ENCODE measurements around the gene PRKN. TPM values are rescaled to one million over a fixed set of nuclear protein-coding genes. Genes with fewer than 3 reads are reported as not detected.

PRKN gene
- total RNA-seq, 2 donors from 2014 or later = 6.7 to 8.2 TPM

DNA sequence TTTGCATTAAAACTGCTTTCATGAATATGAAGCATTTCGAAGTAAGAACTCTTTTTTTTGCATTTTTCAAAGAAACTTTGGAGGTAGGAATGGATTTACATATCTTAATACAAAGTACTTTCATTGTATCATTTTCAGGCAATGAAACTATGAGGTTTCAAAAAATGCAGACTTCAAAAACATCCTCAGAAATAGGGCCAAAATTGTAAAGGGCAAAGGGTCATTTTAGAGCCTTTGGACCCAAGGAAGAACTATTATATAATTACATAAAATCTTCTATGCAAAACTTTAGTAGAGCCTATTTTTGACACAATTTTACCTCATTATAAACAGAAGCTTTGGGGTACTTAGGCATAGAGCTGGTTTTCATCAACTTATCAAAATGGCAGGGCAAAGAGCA is 4.9 kb downstream of the PRKN start:
- TF ChIP-seq, protein P1, sequence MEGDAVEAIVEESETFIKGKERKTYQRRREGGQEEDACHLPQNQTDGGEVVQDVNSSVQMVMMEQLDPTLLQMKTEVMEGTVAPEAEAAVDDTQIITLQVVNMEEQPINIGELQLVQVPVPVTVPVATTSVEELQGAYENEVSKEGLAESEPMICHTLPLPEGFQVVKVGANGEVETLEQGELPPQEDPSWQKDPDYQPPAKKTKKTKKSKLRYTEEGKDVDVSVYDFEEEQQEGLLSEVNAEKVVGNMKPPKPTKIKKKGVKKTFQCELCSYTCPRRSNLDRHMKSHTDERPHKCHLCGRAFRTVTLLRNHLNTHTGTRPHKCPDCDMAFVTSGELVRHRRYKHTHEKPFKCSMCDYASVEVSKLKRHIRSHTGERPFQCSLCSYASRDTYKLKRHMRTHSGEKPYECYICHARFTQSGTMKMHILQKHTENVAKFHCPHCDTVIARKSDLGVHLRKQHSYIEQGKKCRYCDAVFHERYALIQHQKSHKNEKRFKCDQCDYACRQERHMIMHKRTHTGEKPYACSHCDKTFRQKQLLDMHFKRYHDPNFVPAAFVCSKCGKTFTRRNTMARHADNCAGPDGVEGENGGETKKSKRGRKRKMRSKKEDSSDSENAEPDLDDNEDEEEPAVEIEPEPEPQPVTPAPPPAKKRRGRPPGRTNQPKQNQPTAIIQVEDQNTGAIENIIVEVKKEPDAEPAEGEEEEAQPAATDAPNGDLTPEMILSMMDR (IDR thresholded peaks at IDR 0.05) = no peak
- TF ChIP-seq POLR2A (IDR thresholded peaks at IDR 0.05) = no peak
- no peak for ATAC-seq
- WGBS, 2 donors = 78 to 91% methylated on average over 1 of the region's 1 CpG
- Histone ChIP-seq H3K4me3 (no peak overlapping the region), H3K27me3 (no peaks in the 10 kb centered on the region), H3K9me3 (no peaks in the 10 kb centered on the region), H3K36me3 (replicated peaks in 1 of 2; ENCODE audit: insufficient read depth in 1 of 2, low read depth in 2 of 2) (no peaks in the 10 kb centered on the region), H3K27ac (no peak overlapping the region), H3K4me1 (peaks cover 27% of the 10 kb centered on the region)
- intact Hi-C loops (cut with DNase I) = no loop called here
- no peak for DNase-seq

DNA sequence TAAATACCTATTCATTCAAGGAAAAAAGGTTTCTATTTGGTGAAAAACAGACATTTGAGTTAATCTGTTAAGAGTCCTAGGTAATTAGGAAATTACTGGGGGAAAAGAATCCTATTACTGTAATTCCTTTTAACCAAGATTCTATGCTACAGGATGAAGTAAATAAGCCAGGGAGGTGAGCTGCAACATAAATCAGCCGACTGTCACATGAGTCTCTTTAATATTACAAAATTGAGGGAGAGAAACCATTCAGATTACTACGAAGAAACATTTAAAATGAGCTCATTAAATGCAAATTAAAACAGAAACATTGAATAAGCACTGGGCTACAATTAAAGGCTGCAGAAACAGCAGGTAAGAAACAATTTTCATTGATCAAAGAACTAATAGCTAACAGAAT is 5.3 kb downstream of the PRKN start:
- 60 to 64% methylated on average over 2 of the region's 2 CpGs for WGBS, 2 donors

DNA sequence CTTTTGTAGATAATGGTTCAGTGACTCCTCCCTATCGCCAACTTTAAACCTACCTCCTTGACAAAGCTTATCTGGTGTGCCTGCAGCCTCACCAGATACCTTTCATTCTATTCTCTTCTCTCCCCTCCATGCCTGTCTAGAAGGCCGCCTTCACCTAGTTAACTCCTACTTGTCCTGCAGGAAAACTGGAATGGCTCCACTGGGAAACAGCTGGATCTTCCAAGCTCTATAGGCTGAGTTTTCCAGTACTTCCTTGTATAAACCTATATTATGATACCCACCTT is 6.2 kb downstream of the PRKN start:
- Histone ChIP-seq H3K4me3 (no peak overlapping the region), H3K27me3 (no peaks in the 10 kb centered on the region), H3K4me1 (peaks cover 22% of the 10 kb centered on the region), H3K27ac (no peak overlapping the region), H3K36me3 (replicated peaks in 1 of 2; ENCODE audit: insufficient read depth in 1 of 2, low read depth in 2 of 2) (no peaks in the 10 kb centered on the region), H3K9me3 (no peaks in the 10 kb centered on the region)
- 78 to 88% methylated on average over 2 of the region's 2 CpGs for WGBS, 2 donors
- ATAC-seq = no peak
- no peak for TF ChIP-seq POLR2A (IDR thresholded peaks at IDR 0.05)
- TF ChIP-seq, protein P1 (IDR thresholded peaks at IDR 0.05) = no peak
- no peak for DNase-seq
- intact Hi-C loops (cut with DNase I) = no loop called here

More for the DNA sequence above, 5.3 kb downstream of the PRKN start:
- no peaks in the 10 kb centered on the region for H3K27me3 ChIP-seq
- H3K27ac ChIP-seq = no peak overlapping the region
- no peak overlapping the region for H3K4me3 ChIP-seq
- H3K9me3 ChIP-seq = no peaks in the 10 kb centered on the region
- TF ChIP-seq POLR2A (IDR thresholded peaks at IDR 0.05) = no peak
- TF ChIP-seq, protein P1 (IDR thresholded peaks at IDR 0.05) = no peak
- peaks cover 27% of the 10 kb centered on the region for H3K4me1 ChIP-seq
- intact Hi-C loops (cut with DNase I) = no loop called here
- ATAC-seq (no peak), DNase-seq (no peak)
- H3K36me3 ChIP-seq (replicated peaks in 1 of 2; ENCODE audit: insufficient read depth in 1 of 2, low read depth in 2 of 2) = no peaks in the 10 kb centered on the region

DNA sequence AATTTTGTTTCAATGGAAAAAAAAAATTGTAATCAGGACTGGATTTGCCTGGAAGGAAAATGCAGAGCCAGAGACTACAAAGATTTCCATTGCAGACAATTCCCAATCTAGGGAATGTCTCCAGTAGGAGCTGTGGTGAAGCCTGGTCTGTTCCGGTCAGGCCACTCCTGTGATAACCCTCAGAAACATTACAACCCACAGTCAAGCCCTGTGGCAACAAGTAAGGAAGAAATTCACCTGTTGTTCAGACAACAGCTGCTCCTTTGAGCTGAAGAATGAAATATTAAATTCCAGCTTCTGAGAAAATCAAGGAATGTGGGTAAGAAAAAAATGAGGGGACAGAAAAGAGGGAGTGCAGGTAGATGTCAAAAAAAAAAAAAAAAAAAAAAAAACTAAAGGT is 8.0 kb downstream of the PRKN start:
- Histone ChIP-seq H3K36me3 (replicated peaks in 1 of 2; ENCODE audit: insufficient read depth in 1 of 2, low read depth in 2 of 2) (no peaks in the 10 kb centered on the region), H3K4me3 (no peak overlapping the region), H3K9me3 (no peaks in the 10 kb centered on the region), H3K27me3 (no peaks in the 10 kb centered on the region), H3K27ac (no peak overlapping the region), H3K4me1 (peaks cover 3% of the 10 kb centered on the region)
- WGBS, 2 donors = 88 to 89% methylated on average over 1 of the region's 1 CpG
- intact Hi-C loops (cut with DNase I) = no loop called here
- DNase-seq (no peak), ATAC-seq (no peak)
- TF ChIP-seq POLR2A (IDR thresholded peaks at IDR 0.05) = no peak
- TF ChIP-seq, protein P1 (IDR thresholded peaks at IDR 0.05) = no peak

DNA sequence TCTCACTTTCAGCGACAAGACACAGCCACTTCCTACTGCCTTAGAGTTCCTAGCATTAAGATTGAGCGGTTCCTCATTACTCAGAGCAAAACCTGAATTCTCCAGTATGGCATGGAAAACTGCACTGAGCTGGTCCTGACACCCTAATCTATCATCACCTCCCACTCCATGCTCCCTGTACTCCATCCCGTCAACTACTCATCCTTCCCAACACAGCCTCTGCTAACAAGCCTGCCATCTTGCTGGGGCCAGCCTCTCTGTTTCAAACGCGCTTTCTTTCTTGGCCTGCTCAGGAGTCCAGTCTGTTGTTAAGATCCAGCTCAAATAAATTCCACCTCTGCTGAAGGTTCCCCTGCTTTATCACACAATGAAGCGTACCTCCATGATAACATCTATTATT is 12.0 kb downstream of the PRKN start:
- H3K9me3 ChIP-seq = no peaks in the 10 kb centered on the region
- no peak for TF ChIP-seq POLR2A (IDR thresholded peaks at IDR 0.05)
- TF ChIP-seq, protein P1 (IDR thresholded peaks at IDR 0.05) = no peak
- no peaks in the 10 kb centered on the region for H3K27me3 ChIP-seq
- DNase-seq (no peak), ATAC-seq (no peak)
- WGBS, 2 donors = 93 to 96% methylated on average over 6 of the region's 6 CpGs
- H3K36me3 ChIP-seq (replicated peaks in 1 of 2; ENCODE audit: insufficient read depth in 1 of 2, low read depth in 2 of 2) = no peaks in the 10 kb centered on the region
- no peak overlapping the region for H3K27ac ChIP-seq
- intact Hi-C loops (cut with DNase I) = no loop called here
- no peak overlapping the region for H3K4me3 ChIP-seq
- H3K4me1 ChIP-seq = no peaks in the 10 kb centered on the region
